LNCaP clone FGC (cell line): ENCODE measurements around the gene SLC19A2.

Experiments
- DNase-seq: peaks from one replicate; pipeline ENCODE4 v3.0.0-alpha.2; 2011; ENCODE audit warnings: low read depth
- H3K4me3 ChIP-seq: 2 replicates; pipeline ENCODE4 v1.5.1; 2011; ENCODE audit warnings: mild to moderate bottlenecking, low read depth, low read length, control low read depth
- CTCF ChIP-seq: IDR thresholded peaks from 2 replicates; pipeline ENCODE4 v1.5.1; 2012; ENCODE audit warnings: mild to moderate bottlenecking; ENCODE audit not compliant: control insufficient read depth, insufficient read depth; ENCODE audit errors: extremely low read depth

Gene SLC19A2

GRCh38 chr1:169484683-169485430 is 887 bp downstream of the SLC19A2 start:
- H3K4me3 ChIP-seq: peak overlapping the region; percentile 74
- no peak for DNase-seq
- TF ChIP-seq CTCF: no peak

GRCh38 chr1:169484101-169484500 is 1.6 kb downstream of the SLC19A2 start:
- H3K4me3 ChIP-seq: peak overlapping the region; percentile 74
- no peak for TF ChIP-seq CTCF
- no peak for DNase-seq

- peak overlapping the region; percentile 74 for H3K4me3 ChIP-seq
- TF ChIP-seq CTCF: no peak
- peak; percentile 45 for DNase-seq
These were observed 2.2 kb downstream of the SLC19A2 start for GRCh38 chr1:169483500-169483966.

DNA sequence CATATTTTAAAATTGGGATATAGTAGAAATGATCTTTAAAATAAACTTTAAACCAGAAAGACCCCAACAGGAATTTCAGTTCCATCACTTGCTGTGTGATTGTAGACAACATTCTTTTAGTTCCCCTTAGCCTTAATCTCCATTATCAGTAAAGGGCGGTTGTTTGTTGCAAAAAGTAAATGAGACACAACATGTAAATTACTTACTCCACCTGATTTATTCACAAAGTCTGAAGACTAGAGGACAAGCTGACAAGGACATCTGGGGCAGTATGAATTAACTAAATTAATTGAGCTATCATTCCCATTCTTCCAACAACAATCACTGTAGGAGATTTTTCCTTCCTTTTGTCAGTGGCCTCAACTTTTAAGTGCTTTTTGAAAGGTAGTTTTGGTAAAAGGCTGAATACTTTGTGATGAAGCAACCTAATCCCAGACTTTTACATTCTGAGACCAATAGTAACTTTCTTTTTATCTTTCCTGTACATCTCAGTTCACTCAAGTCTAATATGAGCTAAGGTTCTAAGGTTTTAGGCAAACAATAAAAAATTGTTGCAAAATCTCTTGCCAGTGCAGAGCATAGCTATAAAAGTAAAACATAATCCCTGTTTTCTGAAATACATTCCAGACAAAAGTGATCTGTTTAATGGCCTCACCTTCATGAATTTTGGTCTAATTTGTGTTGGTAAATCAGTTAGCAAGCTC is 6.2 kb downstream of the SLC19A2 start:
- no peak overlapping the region for H3K4me3 ChIP-seq
- no peak for TF ChIP-seq CTCF
- DNase-seq: no peak

GRCh38 chr1:169478094-169478672 is 7.6 kb downstream of the SLC19A2 start:
- no peak for DNase-seq

GRCh38 chr1:169475806-169476387 is 9.8 kb downstream of the SLC19A2 start:
- TF ChIP-seq CTCF: no peak
- DNase-seq: no peak
- no peak overlapping the region for H3K4me3 ChIP-seq

More at GRCh38 chr1:169478094-169478672, 7.6 kb downstream of the SLC19A2 start:
- no peak for TF ChIP-seq CTCF
- H3K4me3 ChIP-seq: no peak overlapping the region
